ENCODE data around the gene PDGFD.

- no peak for TF ChIP-seq CTCF (IDR thresholded peaks at IDR 0.05)
- peak; percentile 65; the same call in 1 of the 2 replicates for TF ChIP-seq REST (IDR thresholded peaks at IDR 0.05; ENCODE audit: low read depth, low read length)
- TF ChIP-seq YY1 (IDR thresholded peaks at IDR 0.05; ENCODE audit: low read depth) = no peak
- TF ChIP-seq ZBTB33 (IDR thresholded peaks at IDR 0.05; ENCODE audit: borderline replicate concordance, low read depth) = no peak
- TF ChIP-seq FOXJ3 (CRISPR knock-in tag; IDR thresholded peaks at IDR 0.05) = no peak
- no peak for TF ChIP-seq FOSL2 (IDR thresholded peaks at IDR 0.05; ENCODE audit: borderline replicate concordance, low read depth)
- no peak for TF ChIP-seq RAD21 (IDR thresholded peaks at IDR 0.05; ENCODE audit: low read length)
Observed at GRCh38 chr11:104036995-104037394, 127.0 kb downstream of the PDGFD start.
